Activated T-helper 9 cell treated with anti-CD3 and anti-CD28 coated beads, Interleukin-2, amount 50 U/mL, for 16 hours (primary cell): ENCODE measurements around the gene GPS1.

Experiments used
- DNase-seq: peaks from one replicate; pipeline ENCODE4 v3.0.0-alpha.2; 2020; ENCODE audit warnings: low read depth

Gene GPS1

DNA sequence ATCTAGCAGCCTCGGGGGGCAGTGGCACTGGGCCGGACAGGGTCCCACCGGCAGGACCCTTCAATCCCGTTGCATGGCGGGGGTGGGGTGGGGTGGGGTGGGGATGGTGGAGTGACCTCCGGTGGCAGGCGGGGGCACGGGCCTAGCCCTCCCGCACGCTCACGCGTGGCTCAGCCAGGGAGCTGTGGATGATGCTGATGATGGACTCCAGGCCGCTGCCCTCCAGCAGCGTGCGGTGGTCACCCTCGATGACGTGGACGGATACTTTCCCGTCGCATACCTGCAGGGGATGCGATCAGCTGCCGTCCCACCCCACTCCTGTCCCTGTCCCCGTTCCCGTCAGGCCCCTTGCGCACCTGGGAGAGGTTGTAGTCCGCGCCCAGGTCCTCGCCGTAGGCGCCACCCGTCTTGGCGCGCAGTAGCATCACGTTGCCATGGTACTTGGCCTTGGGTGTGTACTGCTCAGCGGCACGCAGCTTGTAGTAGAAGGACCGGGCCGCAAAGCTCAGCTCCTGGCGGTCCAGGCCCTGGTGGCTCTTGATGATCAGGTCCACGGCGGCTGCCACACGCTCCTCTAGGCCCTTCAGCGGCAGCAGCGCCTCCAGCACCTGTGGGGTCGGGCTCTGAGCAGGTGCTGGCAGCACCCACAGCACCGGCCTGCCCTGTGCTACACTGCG lies 27.4 kb downstream of the GPS1 start:
- DNase-seq: no peak

DNA sequence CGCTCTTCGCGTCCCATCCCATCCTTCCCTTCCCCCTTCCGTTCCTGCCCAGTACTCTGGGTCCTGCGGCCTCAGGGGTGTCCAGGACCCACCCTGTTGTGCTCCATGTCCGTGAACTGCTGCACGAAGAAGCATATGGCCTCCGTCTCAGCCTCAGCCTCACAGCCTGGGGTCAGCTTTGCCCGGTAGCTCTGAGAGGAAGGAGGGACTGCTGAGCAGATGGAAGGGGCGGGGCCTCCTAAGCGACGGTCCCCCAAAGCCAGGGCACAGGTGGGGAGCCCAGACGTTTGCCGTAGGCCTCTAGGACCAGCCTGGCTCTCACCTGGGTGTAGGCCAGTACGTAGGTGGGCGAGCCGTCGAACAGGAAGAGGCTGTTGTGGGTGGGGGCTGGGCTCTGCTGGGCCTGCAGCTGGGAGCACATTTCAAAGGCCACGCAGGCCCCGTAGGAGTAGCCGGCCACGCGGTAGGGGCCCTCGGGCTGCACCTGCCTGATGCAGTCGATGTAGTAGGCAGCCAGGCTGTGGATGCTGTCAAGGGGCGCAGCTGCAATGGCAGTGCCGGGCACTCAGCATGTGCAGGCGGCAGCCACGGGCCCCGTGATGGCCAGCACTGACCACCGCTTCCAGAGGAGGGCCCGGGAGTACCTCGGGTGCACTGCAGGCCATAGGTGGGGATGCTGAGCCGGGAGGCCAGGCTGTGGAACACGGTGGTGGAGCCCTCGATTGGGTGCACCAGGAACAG lies 28.5 kb downstream of the GPS1 start:
- DNase-seq: no peak

DNA sequence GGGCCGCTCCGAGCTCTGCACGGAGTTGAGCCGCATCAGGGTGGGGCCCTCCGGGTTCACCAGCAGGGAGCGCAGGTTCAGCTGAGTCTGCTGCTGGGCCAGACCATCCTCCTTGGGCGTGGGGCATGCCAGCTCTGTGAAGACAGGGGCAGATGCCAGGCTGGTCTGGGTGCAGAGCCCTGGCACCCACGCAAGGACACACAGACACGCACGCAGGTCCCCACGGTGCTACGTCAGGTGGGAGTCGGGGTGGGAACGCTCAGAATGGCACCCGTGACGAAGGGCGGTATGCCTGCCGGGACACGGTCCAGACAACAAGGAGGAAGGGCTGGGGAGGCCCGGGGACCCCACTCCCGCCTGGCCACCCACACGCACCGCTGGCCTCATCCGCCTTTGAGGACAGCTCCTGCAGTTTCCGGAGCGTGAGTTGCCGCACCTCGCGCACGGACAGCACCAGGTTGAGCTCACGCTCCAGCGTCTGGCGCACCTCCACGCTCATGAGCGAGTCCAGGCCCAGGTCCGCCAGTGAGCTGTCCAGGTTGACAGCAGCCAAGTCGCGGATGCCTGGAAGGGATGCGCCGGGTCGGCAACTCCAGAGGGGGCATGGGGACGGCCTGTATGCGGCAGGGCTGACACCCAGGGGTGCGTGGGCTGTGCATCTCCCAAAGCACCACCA lies 29.2 kb downstream of the GPS1 start:
- DNase-seq: no peak

DNA sequence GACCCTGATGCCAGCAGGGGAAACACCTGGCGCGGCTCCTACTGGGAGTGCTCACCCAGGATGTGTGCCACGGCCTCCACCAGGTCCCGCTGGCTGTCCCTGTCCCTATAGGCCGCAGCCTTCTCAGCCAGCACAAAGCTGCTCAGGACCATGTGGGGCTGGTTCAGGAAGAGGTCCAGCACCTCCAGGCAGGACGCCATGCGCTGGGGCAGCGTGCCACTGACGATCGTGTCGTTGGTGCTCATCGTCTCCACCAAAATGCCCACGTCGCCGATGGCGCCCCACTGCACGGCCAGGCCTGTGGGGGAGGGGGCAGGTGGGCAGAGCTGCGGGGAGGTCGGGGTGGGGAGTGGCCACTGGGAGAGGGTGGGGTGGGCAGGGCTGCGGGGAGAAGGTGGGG lies 29.8 kb downstream of the GPS1 start:
- no peak for DNase-seq

DNA sequence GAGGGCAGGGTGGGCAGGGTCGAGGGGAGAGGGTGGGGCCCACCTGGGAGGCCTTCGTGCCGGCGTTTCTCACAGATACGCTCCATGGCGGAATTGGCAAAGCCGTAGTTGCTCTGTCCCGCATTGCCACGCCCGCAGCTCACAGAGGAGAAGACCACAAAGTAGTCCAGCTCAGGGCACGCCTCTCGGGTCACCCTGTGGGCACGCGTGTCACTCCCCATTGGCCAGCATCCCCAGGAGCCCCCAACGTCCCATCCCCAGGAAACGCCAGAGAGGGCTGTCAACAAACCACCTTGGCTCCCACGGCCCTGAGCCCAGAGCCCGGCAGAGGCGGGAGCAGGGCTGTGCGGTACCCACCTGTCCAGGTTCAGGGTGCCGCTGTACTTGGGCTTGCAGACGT lies 30.3 kb downstream of the GPS1 start:
- DNase-seq: no peak

DNA sequence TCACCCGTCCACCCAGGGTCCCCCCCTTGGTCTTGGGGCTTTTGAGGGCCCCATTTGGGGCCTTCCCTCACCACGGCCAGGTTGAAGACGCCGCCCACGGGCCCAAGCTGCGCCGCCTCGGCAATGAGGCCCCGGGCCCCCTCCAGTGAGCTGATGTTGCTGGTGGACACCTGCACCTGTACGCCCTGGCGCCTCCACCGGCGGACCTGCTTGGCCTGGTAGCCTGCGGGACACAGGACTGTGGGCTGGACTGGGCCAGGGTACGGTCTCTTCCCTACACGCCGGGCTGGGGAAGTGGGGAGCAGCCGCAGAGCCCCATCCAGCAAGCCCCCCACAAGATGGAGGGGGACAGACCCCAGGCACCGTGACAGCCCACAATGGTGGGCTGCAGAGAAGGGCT lies 30.8 kb downstream of the GPS1 start:
- no peak for DNase-seq

DNA sequence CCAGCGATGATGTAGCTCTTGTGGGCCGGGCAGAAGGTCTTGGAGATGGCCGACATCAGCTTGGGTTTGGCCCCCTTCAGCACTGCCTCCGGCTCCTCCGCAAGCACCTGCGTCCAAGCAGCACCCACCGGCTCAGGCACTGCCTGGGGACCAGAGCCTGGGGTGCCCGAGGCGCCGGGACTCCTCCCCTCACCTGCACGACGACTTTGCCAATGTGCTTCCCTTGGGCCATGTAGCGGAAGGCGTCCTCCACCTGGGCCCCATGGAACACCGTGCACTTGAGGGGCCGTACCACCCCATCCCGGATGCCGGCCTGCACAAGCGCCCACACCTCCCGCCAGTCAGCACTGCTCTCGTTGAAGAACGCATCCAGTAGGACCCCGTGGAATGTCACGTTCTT lies 31.3 kb downstream of the GPS1 start:
- DNase-seq: no peak

DNA sequence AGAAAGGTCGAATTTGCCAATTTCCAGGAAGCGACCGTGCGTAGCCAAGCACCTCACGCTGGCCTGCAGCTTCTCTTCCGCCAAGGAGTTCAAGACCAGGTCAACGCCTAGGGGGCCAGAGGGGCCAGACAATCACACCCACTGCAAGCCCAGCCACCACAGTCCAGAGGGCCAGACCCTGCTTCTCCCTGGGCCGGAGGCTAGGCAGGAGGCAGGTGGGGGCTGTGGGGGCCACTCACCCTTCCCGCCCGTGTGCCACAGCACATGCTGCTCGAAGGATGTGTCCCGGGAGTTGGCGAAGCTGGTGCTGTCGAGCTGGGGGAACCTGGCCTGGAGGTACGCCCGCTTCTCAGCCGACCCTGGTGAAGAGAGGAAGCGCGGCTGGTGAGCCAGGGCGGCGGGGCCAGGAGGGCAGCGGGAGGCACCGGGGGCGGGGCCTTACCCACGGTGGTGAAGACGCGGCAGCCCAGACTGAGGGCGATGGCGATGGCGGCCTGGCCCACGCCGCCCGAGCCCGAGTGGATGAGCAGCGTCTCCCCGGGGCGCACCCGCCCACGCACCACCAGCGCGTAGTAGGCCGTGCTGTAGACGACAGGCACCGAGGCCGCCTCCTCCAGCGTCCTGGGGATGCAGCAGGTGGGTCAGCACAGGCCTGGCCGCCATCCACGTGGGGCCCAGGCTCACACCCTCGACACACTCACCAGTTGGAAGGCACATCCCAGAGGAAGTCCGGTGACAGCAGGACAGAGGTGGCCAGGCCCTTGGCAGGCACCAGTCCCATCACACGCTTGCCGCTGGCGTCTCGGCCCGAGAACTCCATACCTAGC lies 32.0 kb downstream of the GPS1 start:
- no peak for DNase-seq

DNA sequence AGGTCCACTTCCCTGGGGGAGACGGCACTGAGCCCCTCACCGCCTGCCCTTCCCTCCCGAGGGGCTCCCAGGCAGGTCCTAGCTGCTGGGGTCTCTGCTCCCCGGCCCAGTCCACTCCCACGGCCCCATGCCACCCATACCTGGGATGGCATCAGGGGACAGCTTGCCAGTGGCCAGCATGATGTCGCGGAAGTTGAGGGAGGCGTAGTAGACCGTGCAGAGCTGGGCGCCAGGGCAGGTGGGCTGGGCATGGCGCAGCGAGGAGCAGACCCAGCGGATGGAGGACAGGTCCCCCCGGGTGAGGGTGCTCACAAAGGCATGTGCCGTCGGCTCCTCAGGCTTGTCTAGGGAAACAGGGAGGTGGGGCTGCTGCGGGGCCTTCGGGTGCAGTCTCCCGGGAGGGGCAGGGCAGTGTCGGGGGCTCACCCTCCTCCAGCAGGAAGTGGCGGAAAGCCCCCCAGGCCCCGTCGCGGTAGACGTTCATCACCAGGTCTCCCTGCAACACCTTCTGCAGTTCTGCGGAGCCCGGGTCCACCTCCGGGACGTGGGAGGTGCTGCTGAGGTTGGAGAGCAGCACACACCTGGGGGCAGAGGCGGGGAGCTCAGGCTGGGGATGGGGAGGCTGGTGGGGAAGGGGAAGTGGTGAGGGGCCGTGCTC lies 32.8 kb downstream of the GPS1 start:
- DNase-seq: no peak

DNA sequence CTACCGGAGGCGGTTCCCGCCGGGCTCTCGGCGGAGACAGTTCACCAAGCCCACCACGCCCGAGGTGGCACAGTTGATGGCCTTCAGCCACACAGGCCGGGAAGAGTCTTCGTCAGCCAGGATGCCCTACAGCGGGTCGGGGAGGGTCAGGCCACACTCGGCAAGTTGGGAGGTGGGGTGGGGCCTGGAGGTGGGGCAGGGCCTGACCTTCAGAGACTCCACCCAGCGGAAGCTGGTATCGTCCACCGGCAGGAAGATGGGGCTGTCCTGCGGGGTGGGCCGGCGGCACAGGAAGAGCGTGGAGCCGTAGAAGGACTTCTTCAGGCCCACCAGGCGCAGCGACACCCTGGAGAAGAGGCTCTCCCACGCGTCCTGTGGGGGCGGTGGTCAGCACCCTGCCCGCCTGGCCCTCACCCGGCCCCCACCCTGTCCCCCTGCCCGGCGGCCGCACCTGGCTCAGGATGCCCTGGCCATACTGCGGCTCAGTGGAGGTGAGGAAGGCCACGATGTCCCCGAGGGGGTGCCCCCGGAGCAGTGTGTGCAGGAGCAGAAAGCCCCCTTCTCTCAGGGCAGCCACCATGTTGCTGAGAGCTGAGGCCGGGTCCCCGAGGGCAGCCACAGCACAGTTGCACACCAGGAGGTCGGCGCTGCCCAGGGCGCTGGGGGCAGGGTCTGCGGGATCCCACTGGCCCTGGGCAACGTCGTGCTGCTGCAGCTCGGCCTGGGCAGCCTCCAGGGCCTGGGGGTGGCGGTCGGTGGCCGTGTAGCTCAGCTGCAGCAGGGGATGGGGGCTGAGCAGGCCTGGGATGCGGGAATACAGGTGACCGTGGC lies 33.5 kb downstream of the GPS1 start:
- DNase-seq: no peak

DNA sequence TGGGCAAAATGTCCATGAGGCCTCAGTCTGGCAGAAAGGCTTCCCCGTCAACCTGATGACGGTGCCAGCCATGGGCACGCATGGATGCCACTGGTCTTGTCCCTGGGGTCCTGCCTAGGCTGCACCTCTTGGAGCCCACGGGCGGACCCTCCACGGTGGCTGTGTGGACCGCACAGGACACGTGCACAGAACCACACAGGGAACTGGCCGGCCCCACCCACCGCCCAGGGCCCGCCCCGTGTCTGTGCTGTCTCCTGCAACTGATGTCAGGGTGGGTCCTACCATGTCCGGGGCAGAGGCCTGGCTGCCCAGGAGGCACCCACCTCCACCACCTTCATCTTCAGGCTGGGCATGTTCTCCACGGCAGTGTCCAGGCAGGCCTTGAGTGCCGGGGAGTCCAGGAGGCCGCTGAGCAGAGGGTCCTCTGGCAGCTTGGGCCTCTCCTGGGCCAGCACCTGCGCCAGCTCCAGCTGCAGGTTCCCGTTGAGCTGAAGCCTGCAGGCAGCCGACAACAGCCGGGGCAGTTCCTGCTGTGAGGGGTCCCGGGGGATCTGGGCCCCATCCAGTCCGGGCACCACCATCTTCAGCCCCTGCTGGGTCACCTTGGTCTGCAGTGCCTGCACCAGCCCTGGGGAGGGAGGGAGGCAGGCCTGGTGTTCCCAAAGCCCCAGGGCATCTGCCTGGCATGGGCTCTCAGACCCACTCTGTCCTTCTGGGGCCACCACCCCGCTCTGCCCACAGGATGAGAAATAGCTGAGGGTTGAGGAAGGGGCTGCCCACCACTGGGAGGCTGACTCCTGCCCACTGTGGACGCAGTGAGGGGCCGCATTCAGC lies 34.5 kb downstream of the GPS1 start:
- no peak for DNase-seq

DNA sequence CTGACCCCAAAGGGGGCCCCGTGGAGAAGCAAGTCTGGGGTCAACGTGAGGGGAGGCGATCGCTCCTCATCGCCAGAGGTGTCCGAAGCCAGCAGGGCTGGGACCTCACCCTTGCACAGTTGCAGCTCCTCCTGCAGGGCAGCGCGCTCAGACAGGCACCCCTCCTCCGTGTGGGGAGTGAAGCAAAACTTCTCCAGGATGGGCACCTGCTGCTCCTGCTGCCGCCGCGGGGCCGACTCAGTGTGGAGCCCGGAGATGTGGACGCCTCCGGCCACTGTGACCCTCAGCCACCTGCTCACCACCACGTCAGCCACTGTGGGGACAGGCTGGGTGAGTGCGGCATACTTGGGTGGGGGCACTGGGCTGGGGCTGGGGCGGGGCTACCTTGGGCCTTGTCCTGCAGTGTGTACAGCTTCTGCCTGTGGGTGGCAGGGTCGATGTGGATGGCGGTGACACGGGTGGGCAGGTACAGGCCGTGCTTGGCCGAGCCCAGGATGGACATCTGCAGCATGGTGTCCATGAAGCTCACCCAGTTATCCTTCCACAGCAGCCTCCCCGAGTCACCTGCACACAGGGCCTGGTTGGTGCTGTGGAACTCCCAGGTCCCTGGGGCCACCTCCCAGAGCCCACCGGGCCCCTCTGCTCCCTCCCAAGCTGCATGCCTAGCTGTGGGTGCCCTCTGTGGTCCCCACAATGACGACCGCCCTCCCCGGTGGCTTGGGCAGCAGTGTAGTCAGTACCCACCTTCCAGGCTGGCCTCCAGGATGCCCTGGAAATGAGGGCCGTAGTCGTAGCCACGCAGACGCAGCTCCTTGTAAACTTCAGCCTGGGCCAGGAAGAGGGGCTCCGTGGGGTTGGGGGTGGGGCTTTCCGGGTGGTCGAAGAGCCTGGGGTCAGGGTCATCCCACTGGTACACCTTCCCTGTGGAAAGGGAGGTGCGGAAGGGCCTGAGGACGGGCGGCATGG lies 35.5 kb downstream of the GPS1 start:
- DNase-seq: no peak

DNA sequence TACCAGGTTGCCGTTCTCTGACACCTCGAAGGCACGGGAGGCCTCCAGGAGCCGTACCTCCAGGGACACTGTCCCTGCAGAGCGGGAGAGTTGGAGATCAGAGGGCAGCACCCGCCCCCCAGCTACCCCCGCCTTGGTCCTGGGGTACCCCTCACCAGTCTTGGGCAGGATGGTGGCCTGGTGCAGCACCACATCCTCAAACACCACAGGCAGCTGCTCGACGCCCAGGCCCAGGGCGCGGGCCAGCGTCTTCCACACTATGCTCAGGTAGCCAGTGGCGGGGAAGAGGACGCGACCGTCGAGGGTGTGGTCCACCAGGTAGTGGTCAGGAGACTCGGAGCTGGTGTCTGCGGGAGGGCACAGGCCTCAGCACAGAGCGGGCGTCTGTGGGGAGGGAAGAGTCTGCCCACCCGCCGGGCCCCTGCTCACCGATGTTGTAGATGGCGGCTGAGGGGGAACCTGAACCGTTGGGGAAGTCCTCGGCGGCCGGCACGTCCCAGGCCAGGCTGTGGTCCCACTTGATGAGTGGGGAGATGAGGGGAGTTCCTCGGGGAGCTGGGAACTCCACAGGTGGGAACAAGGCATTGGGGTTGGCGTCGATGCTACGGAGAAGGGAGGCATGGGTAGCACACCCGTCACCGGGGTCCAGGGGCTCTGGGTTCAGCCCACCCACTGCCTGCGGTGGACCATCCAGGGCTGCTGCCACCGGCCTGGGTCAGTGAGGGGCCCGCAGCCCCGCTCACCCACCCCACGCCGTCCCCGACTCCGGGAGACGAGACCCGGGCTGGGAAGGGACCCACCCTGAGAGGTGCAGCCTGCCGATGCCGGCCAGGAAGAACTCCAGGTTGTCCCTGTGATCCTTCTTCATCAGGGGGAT lies 36.5 kb downstream of the GPS1 start:
- DNase-seq: no peak

DNA sequence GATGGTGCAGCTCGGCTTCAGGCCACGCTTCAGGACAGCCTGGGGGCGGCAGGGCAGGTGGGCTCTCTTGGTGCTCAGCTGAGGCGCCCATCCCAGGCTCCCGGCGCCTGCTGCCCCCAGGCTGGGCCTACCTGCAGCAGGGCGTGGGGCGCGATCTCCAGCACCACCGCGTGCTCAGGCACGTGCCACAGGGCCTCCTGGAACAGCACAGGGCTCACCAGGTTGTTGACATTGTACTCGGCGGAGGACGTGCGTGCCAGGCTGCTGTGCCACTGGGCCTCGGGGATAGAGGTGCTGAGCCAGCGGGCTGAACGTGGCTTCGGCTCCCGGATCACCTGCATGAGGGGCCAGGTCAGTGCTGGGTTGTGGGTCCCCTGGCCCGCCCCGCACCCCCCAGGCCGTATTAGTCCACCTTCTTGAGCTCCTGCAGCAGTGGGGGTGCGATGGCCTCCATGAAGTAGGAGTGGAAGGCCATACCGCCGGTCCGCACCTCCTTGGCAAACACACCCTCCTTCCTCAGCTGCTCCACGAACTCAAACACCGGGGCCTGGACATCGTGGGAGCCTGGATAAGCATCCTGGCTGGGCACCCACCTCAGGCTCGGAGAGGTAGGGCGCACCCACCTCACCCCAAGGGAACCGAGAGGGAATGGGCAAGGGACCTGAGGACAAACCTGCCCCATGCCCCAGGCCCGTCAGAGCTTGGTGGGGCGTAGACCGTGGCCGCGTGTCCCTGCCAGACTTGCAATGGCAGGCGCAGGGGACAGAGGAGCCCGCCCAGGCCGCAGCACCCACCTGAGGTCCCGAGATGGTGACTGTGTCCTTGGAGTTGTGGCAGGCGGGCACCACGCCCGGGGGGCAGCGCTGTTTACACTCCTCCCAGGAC lies 37.4 kb downstream of the GPS1 start:
- DNase-seq: no peak

DNA sequence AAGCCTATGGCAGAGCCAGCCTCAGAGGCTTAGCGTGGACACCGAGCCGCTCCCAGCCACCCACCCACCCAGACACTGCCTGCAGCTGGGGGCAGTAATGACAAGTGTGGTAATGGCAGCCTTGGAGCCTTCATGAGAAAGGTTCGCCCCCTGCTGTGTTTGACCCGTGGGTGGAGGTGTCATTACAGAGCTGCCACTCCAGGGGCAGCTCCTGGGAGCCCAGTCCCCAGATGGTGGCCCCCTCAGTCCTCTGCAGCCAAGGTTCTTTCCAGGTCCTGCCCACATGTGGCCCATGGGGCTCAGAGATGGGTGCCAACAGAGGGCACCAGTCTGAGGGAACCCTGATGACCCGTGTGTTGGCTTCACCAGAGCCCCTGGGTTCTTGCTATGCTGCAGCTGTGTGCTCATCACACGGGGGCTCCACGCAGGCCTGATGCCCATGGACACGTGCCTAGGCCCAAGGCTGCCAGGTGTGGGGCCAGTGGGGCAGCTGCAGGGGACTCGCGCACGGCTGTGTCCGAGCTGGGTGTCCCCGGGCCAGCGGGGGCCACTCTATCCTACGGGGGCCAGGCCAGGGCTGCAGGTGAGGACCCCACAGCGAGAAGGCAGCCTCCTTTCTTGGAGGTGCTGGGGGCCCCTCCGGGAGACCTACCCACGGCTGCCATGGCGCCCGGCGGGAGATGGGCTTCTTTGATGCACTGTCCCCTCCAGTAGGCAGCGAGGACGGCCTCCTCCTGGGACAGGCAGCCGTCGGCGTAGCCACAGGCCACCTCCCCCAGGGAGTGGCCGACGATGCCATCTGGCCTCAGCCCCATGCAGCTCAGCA lies 38.2 kb downstream of the GPS1 start:
- no peak for DNase-seq
